ACC112 (cell line): Measurements from ENCODE around the gene MAGI2.
A peak's percentile ranks its signal among the peaks of the same experiment; 100 is the strongest.
"Not testable (repeated sequence)": the region's sequence is repeated elsewhere in the genome, so short reads cannot be mapped to it uniquely, and the experiment has no call there.

Experiments used
- H2AFZ ChIP-seq: fragments of 200-600 bp; sonication (generic); one replicate; pipeline ENCODE4 v1.6.0; 2017; ENCODE audit warnings: antibody characterized with exemption, low read length; ENCODE audit not compliant: unreplicated experiment
- H3K27ac ChIP-seq: fragments of 200-600 bp; sonication (generic); 2 replicates; pipeline ENCODE4 v1.5.1; 2014; ENCODE audit warnings: low read depth, mild to moderate bottlenecking, antibody characterized with exemption, low read length, moderate library complexity
- H3K27me3 ChIP-seq: fragments of 200-600 bp; sonication (generic); 2 replicates; pipeline ENCODE4 v1.6.1; 2014; ENCODE audit warnings: mild to moderate bottlenecking, antibody characterized with exemption, low read length, moderate library complexity, mixed read lengths; ENCODE audit not compliant: insufficient read depth
- H3K36me3 ChIP-seq: fragments of 200-600 bp; sonication (generic); 2 replicates; pipeline ENCODE4 v1.6.1; 2016; ENCODE audit warnings: mild to moderate bottlenecking, antibody characterized with exemption, low read length, moderate library complexity, mixed read lengths; ENCODE audit not compliant: insufficient read depth
- H3K4me1 ChIP-seq: fragments of 200-600 bp; sonication (generic); one replicate; pipeline ENCODE4 v1.6.1; 2016; ENCODE audit warnings: low read length, mixed read lengths; ENCODE audit not compliant: insufficient read depth, unreplicated experiment, control insufficient read depth
- H3K4me3 ChIP-seq: fragments of 200-600 bp; sonication (generic); 2 replicates; pipeline ENCODE4 v1.5.1; 2014; ENCODE audit warnings: mild to moderate bottlenecking, low read depth, low read length
- H3K79me2 ChIP-seq: fragments of 200-600 bp; sonication (generic); one replicate; pipeline ENCODE4 v1.6.0; 2016; ENCODE audit warnings: low read length; ENCODE audit not compliant: control insufficient read depth, unreplicated experiment, insufficient read depth

Gene MAGI2

DNA sequence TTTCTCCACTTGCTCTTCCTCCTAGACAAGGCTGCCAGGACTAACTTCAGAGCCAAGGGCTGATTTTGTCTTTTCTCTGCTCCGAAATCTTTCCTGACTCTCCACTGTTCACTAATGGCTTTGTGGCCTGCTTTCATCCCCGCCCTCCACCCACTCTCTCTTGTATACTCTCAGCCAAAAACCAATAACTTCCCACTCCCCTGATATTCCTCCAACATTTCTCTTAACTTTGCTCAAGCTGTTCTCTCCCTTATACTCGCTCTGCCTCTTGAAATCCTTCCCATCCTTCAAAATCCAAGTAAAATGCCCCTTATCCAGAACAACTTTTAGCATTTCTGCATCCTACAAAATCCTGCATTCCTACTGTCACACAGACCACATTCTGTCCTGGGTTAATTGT lies 1440.1 kb downstream of the MAGI2 start:
- Histone ChIP-seq H3K4me3 (no peak overlapping the region), H3K27ac (no peak overlapping the region), H3K79me2 (peaks cover 5% of the 10 kb centered on the region), H3K4me1 (peaks cover 12% of the 10 kb centered on the region), H3K27me3 (no peaks in the 10 kb centered on the region; the same call in 1 of the 2 replicates), H3K36me3 (no peaks in the 10 kb centered on the region), H2AFZ (no peak overlapping the region)

DNA sequence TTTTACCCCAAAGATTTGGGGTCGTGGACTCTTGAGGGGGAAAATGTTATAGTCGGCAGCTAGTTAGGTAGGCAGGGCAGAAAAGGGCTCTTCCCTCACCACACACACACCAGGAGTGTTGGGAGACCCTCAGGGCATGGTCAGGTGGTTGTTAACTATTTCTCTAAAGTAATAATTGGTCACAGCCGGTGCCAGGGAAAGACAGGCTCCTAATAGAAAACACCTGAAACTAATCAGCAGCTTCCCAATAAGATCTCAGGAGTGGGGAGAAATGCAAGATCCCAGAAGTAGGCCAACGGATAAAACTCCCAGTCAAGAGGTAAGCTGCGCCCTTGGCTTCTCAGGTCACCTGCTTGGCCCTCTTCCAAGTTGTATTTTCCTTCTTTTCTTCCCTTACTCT lies 1441.8 kb downstream of the MAGI2 start:
- H3K4me3 ChIP-seq: no peak overlapping the region
- no peak overlapping the region for H2AFZ ChIP-seq
- no peaks in the 10 kb centered on the region for H3K79me2 ChIP-seq
- H3K4me1 ChIP-seq: no peaks in the 10 kb centered on the region
- no peaks in the 10 kb centered on the region for H3K36me3 ChIP-seq
- no peak overlapping the region for H3K27ac ChIP-seq
- no peaks in the 10 kb centered on the region; the same call in 1 of the 2 replicates for H3K27me3 ChIP-seq

- H3K4me1 ChIP-seq: no peaks in the 10 kb centered on the region
- no peak overlapping the region for H3K4me3 ChIP-seq
- H2AFZ ChIP-seq: no peak overlapping the region
- no peaks in the 10 kb centered on the region for H3K36me3 ChIP-seq
- no peak overlapping the region for H3K27ac ChIP-seq
- H3K79me2 ChIP-seq: no peaks in the 10 kb centered on the region
- H3K27me3 ChIP-seq: no peaks in the 10 kb centered on the region; the same call in 1 of the 2 replicates
Observed at GRCh38 chr7:78007231-78007630, 1446.2 kb downstream of the MAGI2 start.

GRCh38 chr7:78006063-78006755 lies 1447.3 kb downstream of the MAGI2 start:
- Histone ChIP-seq H3K36me3 (no peaks in the 10 kb centered on the region), H3K27me3 (no peaks in the 10 kb centered on the region; the same call in 1 of the 2 replicates), H3K27ac (no peak overlapping the region), H2AFZ (no peak overlapping the region), H3K4me3 (no peak overlapping the region), H3K4me1 (no peaks in the 10 kb centered on the region), H3K79me2 (no peaks in the 10 kb centered on the region)

GRCh38 chr7:78002715-78003114 lies 1450.8 kb downstream of the MAGI2 start:
- no peak overlapping the region for H2AFZ ChIP-seq
- no peaks in the 10 kb centered on the region for H3K27me3 ChIP-seq
- H3K4me3 ChIP-seq: no peak overlapping the region
- H3K36me3 ChIP-seq: no peaks in the 10 kb centered on the region
- no peak overlapping the region for H3K27ac ChIP-seq
- no peaks in the 10 kb centered on the region for H3K79me2 ChIP-seq
- H3K4me1 ChIP-seq: no peaks in the 10 kb centered on the region

- Histone ChIP-seq H3K36me3 (no peaks in the 10 kb centered on the region), H3K4me1 (no peaks in the 10 kb centered on the region), H2AFZ (no peak overlapping the region), H3K79me2 (no peaks in the 10 kb centered on the region), H3K27ac (no peak overlapping the region), H3K27me3 (no peaks in the 10 kb centered on the region), H3K4me3 (no peak overlapping the region)
Observed at GRCh38 chr7:78002021-78002420, 1451.4 kb downstream of the MAGI2 start.

- not testable (repeated sequence) for H3K4me1 ChIP-seq, H3K27ac ChIP-seq, H3K36me3 ChIP-seq, H3K79me2 ChIP-seq, H3K4me3 ChIP-seq, H2AFZ ChIP-seq, H3K27me3 ChIP-seq
Observed at GRCh38 chr7:77999168-77999567, 1454.3 kb downstream of the MAGI2 start.

DNA sequence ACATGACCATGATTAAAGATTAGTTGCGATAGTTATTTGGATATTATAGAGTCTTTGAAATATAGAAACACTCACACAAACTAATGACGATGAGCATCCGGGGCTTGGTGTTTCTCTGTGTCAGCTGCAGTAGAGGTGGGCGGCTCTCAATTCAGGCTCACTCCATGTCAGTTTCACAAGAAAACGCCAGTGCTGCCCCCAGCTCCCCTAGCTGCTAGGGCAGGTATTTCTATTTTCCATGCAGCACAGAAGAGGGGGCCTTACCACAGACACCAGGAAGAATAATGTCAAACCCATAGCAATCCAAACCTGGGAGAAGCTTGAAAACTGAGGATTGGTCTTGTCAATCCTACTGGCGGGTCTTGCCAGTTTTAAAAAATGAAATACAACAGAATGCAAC lies 1457.8 kb downstream of the MAGI2 start:
- Histone ChIP-seq H3K36me3 (no peaks in the 10 kb centered on the region), H3K27me3 (no peaks in the 10 kb centered on the region), H3K79me2 (no peaks in the 10 kb centered on the region), H3K4me3 (no peak overlapping the region), H3K27ac (no peak overlapping the region), H2AFZ (peak overlapping the region; percentile 23), H3K4me1 (no peaks in the 10 kb centered on the region)

DNA sequence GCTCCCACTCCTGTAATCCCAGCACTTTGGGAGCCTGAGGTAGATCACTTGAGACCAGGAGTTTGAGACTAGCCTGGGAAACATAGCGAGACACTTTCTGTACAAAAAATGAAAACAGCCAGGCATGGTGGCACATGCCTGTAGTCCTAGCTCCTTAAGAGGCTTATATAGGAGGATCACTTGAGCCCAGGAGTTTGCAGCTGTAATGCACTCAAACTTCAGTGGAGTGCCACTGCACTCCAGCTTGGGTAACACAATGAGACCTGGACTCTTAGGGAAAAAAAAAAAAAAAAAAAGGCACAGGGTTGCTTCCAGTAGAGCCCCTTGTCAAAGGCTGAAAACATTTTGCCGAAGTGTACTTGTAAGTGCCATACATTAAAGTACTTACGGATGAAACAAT lies 1459.6 kb downstream of the MAGI2 start:
- Histone ChIP-seq H2AFZ (no peak overlapping the region), H3K27me3 (no peaks in the 10 kb centered on the region), H3K4me1 (no peaks in the 10 kb centered on the region), H3K4me3 (no peak overlapping the region), H3K36me3 (no peaks in the 10 kb centered on the region), H3K79me2 (no peaks in the 10 kb centered on the region), H3K27ac (no peak overlapping the region)

DNA sequence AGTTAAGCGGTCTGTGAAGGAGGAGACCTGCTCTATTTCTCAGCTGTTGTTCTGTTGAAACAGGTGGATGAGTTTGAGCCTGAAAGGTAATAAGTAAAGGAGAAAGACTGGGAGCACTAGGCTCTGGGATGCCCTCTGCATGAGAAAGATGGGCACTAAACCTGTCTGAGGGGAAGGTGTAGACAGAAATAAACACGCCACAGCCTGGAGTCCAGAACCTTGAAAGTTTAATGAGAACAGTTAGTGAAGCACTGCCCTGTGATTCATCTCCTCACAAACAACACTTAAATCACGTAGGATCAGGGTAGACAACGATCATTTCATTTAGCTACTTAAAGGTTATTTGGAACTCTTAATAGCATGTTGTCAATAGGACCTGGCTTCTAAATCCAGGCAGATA lies 1461.8 kb downstream of the MAGI2 start:
- H3K36me3 ChIP-seq: no peaks in the 10 kb centered on the region
- H3K27ac ChIP-seq: no peak overlapping the region
- H3K27me3 ChIP-seq: no peaks in the 10 kb centered on the region
- no peaks in the 10 kb centered on the region for H3K79me2 ChIP-seq
- H2AFZ ChIP-seq: no peak overlapping the region
- no peak overlapping the region for H3K4me3 ChIP-seq
- no peaks in the 10 kb centered on the region for H3K4me1 ChIP-seq

DNA sequence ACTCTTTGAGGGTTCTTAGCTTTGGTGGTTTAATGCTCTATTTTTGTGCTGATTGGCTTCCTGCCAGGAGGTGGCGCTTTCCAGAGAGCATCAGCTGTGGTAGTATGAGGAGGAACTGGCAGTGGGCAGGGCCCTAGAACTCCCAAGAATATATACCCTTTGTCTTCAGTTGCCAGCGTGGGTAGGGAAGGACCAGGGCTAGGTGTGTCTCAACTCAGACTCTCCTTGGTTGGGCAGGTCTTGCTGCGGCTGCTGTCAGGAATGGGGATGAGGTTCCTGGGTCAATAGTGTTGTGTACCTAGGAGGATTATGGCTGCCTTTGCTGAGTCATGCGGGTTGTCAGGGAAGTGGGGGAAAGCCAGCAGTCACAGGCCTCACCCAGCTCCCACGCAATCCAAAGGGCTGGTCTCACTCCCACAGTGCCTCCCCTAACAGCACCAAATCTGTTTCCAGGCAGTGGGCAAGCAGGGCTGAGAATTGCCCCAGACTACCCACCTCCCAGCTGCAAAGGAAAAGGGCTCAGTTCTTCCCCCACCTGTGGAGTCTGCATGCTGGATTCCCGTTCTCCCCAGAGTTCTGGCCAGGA lies 1463.4 kb downstream of the MAGI2 start:
- H3K27ac ChIP-seq: no peak overlapping the region
- H3K27me3 ChIP-seq: no peaks in the 10 kb centered on the region
- H3K4me1 ChIP-seq: no peaks in the 10 kb centered on the region
- H2AFZ ChIP-seq: no peak overlapping the region
- no peaks in the 10 kb centered on the region for H3K36me3 ChIP-seq
- H3K4me3 ChIP-seq: no peak overlapping the region
- no peaks in the 10 kb centered on the region for H3K79me2 ChIP-seq
